H9 (cell line): ENCODE results near the gene RUNX1. TPM values are rescaled to one million over a fixed set of nuclear protein-coding genes. Genes with fewer than 3 reads are reported as not detected.

Experiments used
- DNase-seq: peaks from one replicate; pipeline ENCODE4 v3.0.0-alpha.2; 2017
- H2AFZ ChIP-seq: one replicate; pipeline ENCODE4 v1.6.1; 2013; ENCODE audit warnings: mild to moderate bottlenecking, low read length, control low read depth, moderate library complexity
- H2AK5ac ChIP-seq: 2 replicates; pipeline ENCODE4 v1.6.1; 2013; ENCODE audit warnings: low read length, control low read depth, mixed read lengths; ENCODE audit not compliant: insufficient read length
- H2BK120ac ChIP-seq: one replicate; pipeline ENCODE4 v1.6.1; 2013; ENCODE audit warnings: low read depth, mild to moderate bottlenecking, low read length, control low read depth, inconsistent platforms; ENCODE audit not compliant: poor library complexity, severe bottlenecking
- H2BK12ac ChIP-seq: 2 replicates; pipeline ENCODE4 v1.6.1; 2013; ENCODE audit warnings: low read length, control low read depth, mixed read lengths, low read depth; ENCODE audit not compliant: insufficient read length
- H2BK15ac ChIP-seq: 2 replicates; pipeline ENCODE4 v1.6.1; 2013; ENCODE audit warnings: low read depth, low read length, control low read depth
- H2BK20ac ChIP-seq: one replicate; pipeline ENCODE4 v1.6.1; 2013; ENCODE audit warnings: low read depth, mild to moderate bottlenecking, low read length, control low read depth, inconsistent platforms; ENCODE audit not compliant: poor library complexity, severe bottlenecking
- H2BK5ac ChIP-seq: 2 replicates; pipeline ENCODE4 v1.6.1; 2013; ENCODE audit warnings: low read length, control low read depth, mixed read lengths; ENCODE audit not compliant: insufficient read length
- H3K14ac ChIP-seq: 2 replicates; pipeline ENCODE4 v1.6.1; 2013; ENCODE audit warnings: low read length, control low read depth; ENCODE audit not compliant: insufficient read depth
- H3K18ac ChIP-seq: 2 replicates; pipeline ENCODE4 v1.6.1; 2013; ENCODE audit warnings: low read depth, mild to moderate bottlenecking, mixed read lengths, low read length, control low read depth; ENCODE audit not compliant: insufficient read length
- H3K23ac ChIP-seq: 2 replicates; pipeline ENCODE4 v1.6.1; 2013; ENCODE audit warnings: low read length, control low read depth, mixed read lengths, low read depth; ENCODE audit not compliant: insufficient read length
- H3K23me2 ChIP-seq: 2 replicates; pipeline ENCODE4 v1.6.1; 2013; ENCODE audit warnings: low read depth, mild to moderate bottlenecking, mixed read lengths, low read length, control low read depth; ENCODE audit not compliant: insufficient read length, poor library complexity, severe bottlenecking
- H3K27ac ChIP-seq: 2 replicates; pipeline ENCODE4 v1.5.1; 2013; ENCODE audit warnings: low read length, control low read depth, mixed read lengths, low read depth; ENCODE audit not compliant: insufficient read length
- H3K27me3 ChIP-seq: 2 replicates; pipeline ENCODE4 v1.6.1; 2013; ENCODE audit warnings: low read length, control low read depth, inconsistent platforms; ENCODE audit not compliant: insufficient read depth
- H3K4ac ChIP-seq: 2 replicates; pipeline ENCODE4 v1.6.1; 2013; ENCODE audit warnings: low read depth, mild to moderate bottlenecking, control low read depth, inconsistent platforms, low read length, moderate library complexity
- H3K4me1 ChIP-seq: 2 replicates; pipeline ENCODE4 v1.6.1; 2013; ENCODE audit warnings: low read length, control low read depth, inconsistent platforms; ENCODE audit not compliant: insufficient read depth
- H3K4me2 ChIP-seq: 2 replicates; pipeline ENCODE4 v1.6.1; 2013; ENCODE audit warnings: low read length, control low read depth, mixed read lengths; ENCODE audit not compliant: insufficient read length, insufficient read depth
- H3K56ac ChIP-seq: 2 replicates; pipeline ENCODE4 v1.6.1; 2013; ENCODE audit warnings: low read depth, mild to moderate bottlenecking, mixed read lengths, low read length, control low read depth; ENCODE audit not compliant: insufficient read length
- H3K79me1 ChIP-seq: 2 replicates; pipeline ENCODE4 v1.6.1; 2013; ENCODE audit warnings: low read depth, mild to moderate bottlenecking, moderate library complexity, low read length, control low read depth, inconsistent platforms; ENCODE audit not compliant: insufficient read depth, poor library complexity, severe bottlenecking
- H3K79me2 ChIP-seq: 2 replicates; pipeline ENCODE4 v1.6.1; 2013; ENCODE audit warnings: low read length, control low read depth, inconsistent platforms; ENCODE audit not compliant: insufficient read depth
- H3K9ac ChIP-seq: 2 replicates; pipeline ENCODE4 v1.6.1; 2013; ENCODE audit warnings: low read length, control low read depth, mixed read lengths; ENCODE audit not compliant: insufficient read length; ENCODE audit errors: extremely low read depth
- H3K9me3 ChIP-seq: one replicate; pipeline ENCODE4 v1.6.1; 2013; ENCODE audit warnings: low read depth, low read length, inconsistent platforms; ENCODE audit not compliant: control insufficient read depth
- H3T11ph ChIP-seq: one replicate; pipeline ENCODE4 v1.6.1; 2013; ENCODE audit warnings: mild to moderate bottlenecking, low read length, control low read depth, inconsistent platforms
- H4K20me1 ChIP-seq: one replicate; pipeline ENCODE4 v1.6.1; 2013; ENCODE audit not compliant: control insufficient read depth, insufficient read length, insufficient read depth
- H4K5ac ChIP-seq: 2 replicates; pipeline ENCODE4 v1.6.1; 2013; ENCODE audit warnings: low read depth, mild to moderate bottlenecking, mixed read lengths, low read length, control low read depth; ENCODE audit not compliant: insufficient read length
- H4K8ac ChIP-seq: replicated peaks from 2 replicates; pipeline ENCODE4 v1.6.1; 2013; ENCODE audit warnings: low read length, control low read depth, mixed read lengths, low read depth; ENCODE audit not compliant: insufficient read length
- H4K91ac ChIP-seq: 2 replicates; pipeline ENCODE4 v1.6.1; 2013; ENCODE audit warnings: low read depth, mild to moderate bottlenecking, moderate library complexity, mixed read lengths, low read length, control low read depth; ENCODE audit not compliant: insufficient read length
- H3K27ac Mint-ChIP-seq, 3 experiments: 2 replicates in 2 of 3; 3 replicates in 1 of 3; pipeline ENCODE4 v1.8.0; 2020 to 2021; ENCODE audit warnings: mixed read lengths in 3 of 3, mild to moderate bottlenecking in 1 of 3, moderate library complexity in 1 of 3
- H3K27me3 Mint-ChIP-seq: 2 replicates; pipeline ENCODE4 v1.8.0; 2021; ENCODE audit warnings: low read depth, mild to moderate bottlenecking, moderate library complexity, mixed read lengths
- H3K36me3 Mint-ChIP-seq, 3 experiments: 2 replicates in 2 of 3; 3 replicates in 1 of 3; pipeline ENCODE4 v1.8.0; 2020 to 2021; ENCODE audit warnings: low read depth in 3 of 3, mixed read lengths in 3 of 3; ENCODE audit not compliant: insufficient read depth in 1 of 3
- H3K4me1 Mint-ChIP-seq, 2 experiments: 2 replicates each; pipeline ENCODE4 v1.8.0; 2020; ENCODE audit warnings: mixed read lengths in 2 of 2
- H3K4me3 Mint-ChIP-seq, 2 experiments: 2 replicates in 1 of 2; 3 replicates in 1 of 2; pipeline ENCODE4 v1.8.0; 2020 to 2021; ENCODE audit warnings: mild to moderate bottlenecking in 2 of 2, mixed read lengths in 2 of 2, moderate library complexity in 1 of 2
- H3K9me3 Mint-ChIP-seq, 2 experiments: 2 replicates in 1 of 2; 3 replicates in 1 of 2; pipeline ENCODE4 v1.8.0; 2020; ENCODE audit warnings: mild to moderate bottlenecking in 2 of 2, mixed read lengths in 2 of 2, moderate library complexity in 1 of 2
- CTCF ChIP-seq: fragments of 200-600 bp; sonication (generic); conservative IDR thresholded peaks from 3 replicates; pipeline ENCODE4 v1.8.0; 2021; ENCODE audit warnings: antibody characterized with exemption, mild to moderate bottlenecking
- WGBS: extraction: QIAGEN DNeasy Blood & Tissue Kit; methylation state at CpG from one replicate; pipeline ENCODE4 v1.1.7; 2013; ENCODE audit warnings: missing lambda C conversion rate, low lambda C conversion rate, mixed read lengths; ENCODE audit not compliant: insufficient read length; ENCODE audit errors: extremely low coverage; 5-methylcytosine and 5-hydroxymethylcytosine counted together
- total RNA-seq: library from RNA; stranded (reverse); gene quantifications from 2 replicates; pipeline ENCODE4 v1.2.1, GENCODE V29; 2021

The RUNX1 gene
- total RNA-seq, 1 experiment from 2014 or later = 0.72 TPM

GRCh38 chr21:34924771-34925419 lies 124.2 kb downstream of the RUNX1 start:
- Histone ChIP-seq H3T11ph (no peak overlapping the region), H3K4ac (no peak overlapping the region), H3K23ac (no peak overlapping the region), H3K27ac (no peak overlapping the region), H2BK20ac (no peak overlapping the region), H3K23me2 (no peaks in the 10 kb centered on the region), H3K14ac (no peak overlapping the region), H3K4me2 (no peak overlapping the region), H3K79me1 (no peaks in the 10 kb centered on the region), H3K4me1 (no peaks in the 10 kb centered on the region; the same call in 1 of the 2 replicates), H2AFZ (no peak overlapping the region), H4K5ac (no peak overlapping the region), H2BK12ac (no peak overlapping the region), H3K18ac (no peak overlapping the region), H4K8ac (no peak overlapping the region), H2BK15ac (no peak overlapping the region), H3K9ac (no peak overlapping the region), H2BK120ac (no peak overlapping the region), H4K91ac (no peak overlapping the region), H2BK5ac (no peak overlapping the region), H3K27me3 (no peaks in the 10 kb centered on the region), H3K56ac (no peak overlapping the region), H2AK5ac (no peak overlapping the region), H3K9me3 (no peaks in the 10 kb centered on the region), H3K79me2 (no peaks in the 10 kb centered on the region), H4K20me1 (no peaks in the 10 kb centered on the region)
- H3K4me3 Mint-ChIP-seq = no peak overlapping the region
- no CpG with 5 or more reads among the region's 1 CpG for WGBS
- TF ChIP-seq CTCF = no peak
- H3K9me3 Mint-ChIP-seq = no peaks in the 10 kb centered on the region
- no peaks in the 10 kb centered on the region for H3K4me1 Mint-ChIP-seq
- no peak overlapping the region for H3K27ac Mint-ChIP-seq
- H3K27me3 Mint-ChIP-seq = peaks cover 2% of the 10 kb centered on the region
- DNase-seq = no peak
- no peaks in the 10 kb centered on the region for H3K36me3 Mint-ChIP-seq
